GM19025 (cell line): ENCODE results near the gene ZFYVE9.
"Not testable (repeated sequence)": the region's sequence is repeated elsewhere in the genome, so short reads cannot be mapped to it uniquely, and the experiment has no call there.

Experiments
- ATAC-seq: cut with Tn5 transposase; IDR thresholded peaks from one replicate; pipeline ENCODE4 v1.9.1; 2021; ENCODE audit warnings: mild to moderate bottlenecking, low read depth, moderate library complexity; ENCODE audit not compliant: unreplicated experiment

ZFYVE9 gene

GRCh38 chr1:52150445-52150844 is 8.6 kb downstream of the ZFYVE9 start:
- not testable (repeated sequence) for ATAC-seq

- ATAC-seq: no peak
Observed at GRCh38 chr1:52150946-52151345, 9.1 kb downstream of the ZFYVE9 start.

- ATAC-seq: no peak
Observed at GRCh38 chr1:52152572-52152971, 10.7 kb downstream of the ZFYVE9 start.

GRCh38 chr1:52153010-52153409 is 11.1 kb downstream of the ZFYVE9 start:
- no peak for ATAC-seq

- no peak for ATAC-seq
Observed at GRCh38 chr1:52153898-52154297, 12.0 kb downstream of the ZFYVE9 start.

GRCh38 chr1:52156460-52156859 is 14.6 kb downstream of the ZFYVE9 start:
- no peak for ATAC-seq

- no peak for ATAC-seq
Observed at GRCh38 chr1:52157582-52157981, 15.7 kb downstream of the ZFYVE9 start.

GRCh38 chr1:52158218-52158617 is 16.3 kb downstream of the ZFYVE9 start:
- ATAC-seq: no peak

GRCh38 chr1:52159033-52159789 is 17.3 kb downstream of the ZFYVE9 start:
- no peak for ATAC-seq

GRCh38 chr1:52162947-52163346 is 21.1 kb downstream of the ZFYVE9 start:
- ATAC-seq: no peak

- no peak for ATAC-seq
Observed at GRCh38 chr1:52164604-52165003, 22.7 kb downstream of the ZFYVE9 start.

GRCh38 chr1:52166996-52167753 is 25.3 kb downstream of the ZFYVE9 start:
- no peak for ATAC-seq

GRCh38 chr1:52168373-52169080 is 26.6 kb downstream of the ZFYVE9 start:
- no peak for ATAC-seq

GRCh38 chr1:52171149-52171548 is 29.3 kb downstream of the ZFYVE9 start:
- ATAC-seq: not testable (repeated sequence)

GRCh38 chr1:52179073-52179472 is 37.2 kb downstream of the ZFYVE9 start:
- no peak for ATAC-seq

GRCh38 chr1:52180176-52180575 is 38.3 kb downstream of the ZFYVE9 start:
- no peak for ATAC-seq

- not testable (repeated sequence) for ATAC-seq
Observed at GRCh38 chr1:52181759-52182158, 39.9 kb downstream of the ZFYVE9 start.

GRCh38 chr1:52182328-52182727 is 40.4 kb downstream of the ZFYVE9 start:
- not testable (repeated sequence) for ATAC-seq

- no peak for ATAC-seq
Observed at GRCh38 chr1:52182874-52183400, 41.0 kb downstream of the ZFYVE9 start.

GRCh38 chr1:52186449-52186848 is 44.6 kb downstream of the ZFYVE9 start:
- no peak for ATAC-seq

GRCh38 chr1:52189898-52190480 is 48.1 kb downstream of the ZFYVE9 start:
- no peak for ATAC-seq
